HG02943 (cell line): ENCODE results near the gene KIF24.
"Not testable (repeated sequence)": the region's sequence is repeated elsewhere in the genome, so short reads cannot be mapped to it uniquely, and the experiment has no call there.

ENCODE experiments used
- ATAC-seq: cut with Tn5 transposase; IDR thresholded peaks from one replicate; pipeline ENCODE4 v1.9.1; 2021; ENCODE audit warnings: mild to moderate bottlenecking, low read depth, moderate library complexity; ENCODE audit not compliant: unreplicated experiment

Gene KIF24

GRCh38 chr9:34367751-34368410 is 38.8 kb upstream of the KIF24 start:
- not testable (repeated sequence) for ATAC-seq

GRCh38 chr9:34366365-34366764 is 37.3 kb upstream of the KIF24 start:
- ATAC-seq = no peak

GRCh38 chr9:34365282-34365681 is 36.2 kb upstream of the KIF24 start:
- no peak for ATAC-seq

- no peak for ATAC-seq
These were observed 34.7 kb upstream of the KIF24 start for GRCh38 chr9:34363619-34364351.

- no peak for ATAC-seq
These were observed 33.6 kb upstream of the KIF24 start for GRCh38 chr9:34362614-34363214.

GRCh38 chr9:34352957-34353356 is 23.9 kb upstream of the KIF24 start:
- not testable (repeated sequence) for ATAC-seq

GRCh38 chr9:34352122-34352652 is 23.1 kb upstream of the KIF24 start:
- ATAC-seq = not testable (repeated sequence)

GRCh38 chr9:34349324-34349723 is 20.3 kb upstream of the KIF24 start:
- ATAC-seq = no peak

GRCh38 chr9:34347800-34348158 is 18.7 kb upstream of the KIF24 start:
- no peak for ATAC-seq

GRCh38 chr9:34346873-34347799 is 18.1 kb upstream of the KIF24 start:
- ATAC-seq = no peak

GRCh38 chr9:34343605-34344004 is 14.5 kb upstream of the KIF24 start:
- ATAC-seq = no peak

- ATAC-seq = no peak
These were observed 14.0 kb upstream of the KIF24 start for GRCh38 chr9:34343090-34343489.

GRCh38 chr9:34341659-34342295 is 12.7 kb upstream of the KIF24 start:
- no peak for ATAC-seq

GRCh38 chr9:34338665-34339385 is 9.8 kb upstream of the KIF24 start:
- no peak for ATAC-seq

- not testable (repeated sequence) for ATAC-seq
These were observed 9.0 kb upstream of the KIF24 start for GRCh38 chr9:34338079-34338478.

GRCh38 chr9:34337403-34337802 is 8.3 kb upstream of the KIF24 start:
- ATAC-seq = no peak

GRCh38 chr9:34335376-34335775 is 6.3 kb upstream of the KIF24 start:
- ATAC-seq = no peak

- ATAC-seq = no peak
These were observed 5.8 kb upstream of the KIF24 start for GRCh38 chr9:34334916-34335315.

GRCh38 chr9:34334337-34334824 is 5.3 kb upstream of the KIF24 start:
- no peak for ATAC-seq
